Neural cell (in vitro differentiated cells): Measurements from ENCODE around the gene ZNF536. TPM values are rescaled to one million over a fixed set of nuclear protein-coding genes. Genes with fewer than 3 reads are reported as not detected.

ENCODE experiments used
- H2AFZ ChIP-seq: fragments of 200-600, 300-800 bp; sonication (generic), shearing (Covaris generic); 2 replicates; pipeline ENCODE4 v1.6.0; 2014; ENCODE audit warnings: low read depth, mild to moderate bottlenecking, antibody characterized with exemption, low read length, moderate library complexity
- H3F3A ChIP-seq: fragments of 200-600 bp; shearing (Covaris generic); 2 replicates; pipeline ENCODE4 v1.6.1; 2016; ENCODE audit warnings: mild to moderate bottlenecking, moderate library complexity, mixed read lengths, antibody characterized with exemption, low read length; ENCODE audit not compliant: insufficient read depth, poor library complexity, severe bottlenecking
- H3K27ac ChIP-seq: fragments of 200-600, 300-800 bp; sonication (generic), shearing (Covaris generic); 2 replicates; pipeline ENCODE4 v1.5.1; 2014; ENCODE audit warnings: mild to moderate bottlenecking, low read length, moderate library complexity
- H3K27me3 ChIP-seq: fragments of 300-800, 200-600 bp; sonication (generic), shearing (Covaris generic); 2 replicates; pipeline ENCODE4 v1.6.0; 2014; ENCODE audit warnings: mild to moderate bottlenecking, low read depth, low read length, moderate library complexity; ENCODE audit not compliant: insufficient read depth
- H3K36me3 ChIP-seq: fragments of 300-800, 200-600 bp; sonication (generic), shearing (Covaris generic); 2 replicates; pipeline ENCODE4 v1.5.1; 2014; ENCODE audit warnings: mild to moderate bottlenecking, antibody characterized with exemption, low read length, moderate library complexity; ENCODE audit not compliant: insufficient read depth
- H3K4me2 ChIP-seq: fragments of 300-800, 200-600 bp; sonication (generic), shearing (Covaris generic); 2 replicates; pipeline ENCODE4 v1.6.0; 2014; ENCODE audit warnings: mild to moderate bottlenecking, low read length
- H3K4me3 ChIP-seq: fragments of 300-800, 200-600 bp; sonication (generic), shearing (Covaris generic); 2 replicates; pipeline ENCODE4 v1.5.1; 2014; ENCODE audit warnings: mild to moderate bottlenecking, low read length, moderate library complexity
- H3K79me2 ChIP-seq: fragments of 200-600 bp; shearing (Covaris generic); replicated peaks from 2 replicates; pipeline ENCODE4 v1.6.0; 2014; ENCODE audit warnings: mild to moderate bottlenecking, low read length, moderate library complexity; ENCODE audit not compliant: insufficient read depth
- H3K9ac ChIP-seq: fragments of 300-800, 200-600 bp; sonication (generic), shearing (Covaris generic); 2 replicates; pipeline ENCODE4 v1.6.1; 2016; ENCODE audit warnings: mild to moderate bottlenecking, low read length, mixed read lengths
- H3K9me2 ChIP-seq: fragments of 200-600 bp; shearing (Covaris generic); 2 replicates; pipeline ENCODE4 v1.6.1; 2016; ENCODE audit warnings: mild to moderate bottlenecking, low read length, mixed read lengths; ENCODE audit not compliant: insufficient read depth
- H3K9me3 ChIP-seq: fragments of 200-600, 300-800 bp; sonication (generic), shearing (Covaris generic); 2 replicates; pipeline ENCODE4 v1.6.1; 2016; ENCODE audit warnings: mild to moderate bottlenecking, mixed run types, low read length, moderate library complexity, mixed read lengths
- H4K20me1 ChIP-seq: fragments of 200-600 bp; shearing (Covaris generic); 2 replicates; pipeline ENCODE4 v1.6.1; 2016; ENCODE audit warnings: mild to moderate bottlenecking, mixed run types; ENCODE audit not compliant: insufficient read depth
- CTCF ChIP-seq: fragments of 450-650 bp; IDR thresholded peaks from 2 replicates; pipeline ENCODE4 v1.5.1; 2014; ENCODE audit warnings: antibody characterized with exemption, mild to moderate bottlenecking, moderate library complexity; ENCODE audit not compliant: poor library complexity, severe bottlenecking
- EP300 ChIP-seq: fragments of 450-650 bp; conservative IDR thresholded peaks from 2 replicates; pipeline ENCODE4 v1.6.1; 2014; ENCODE audit warnings: antibody characterized with exemption, mild to moderate bottlenecking, moderate library complexity; ENCODE audit not compliant: poor library complexity, severe bottlenecking
- EZH2 ChIP-seq: fragments of 200-600, 300-800 bp; shearing (Covaris generic), sonication (generic); IDR thresholded peaks from 2 replicates; pipeline ENCODE4 v1.6.1; 2014; ENCODE audit warnings: antibody characterized with exemption, low read length, borderline replicate concordance, mild to moderate bottlenecking; ENCODE audit not compliant: insufficient read depth, poor library complexity, severe bottlenecking
- MXI1 ChIP-seq: fragments of 450-650 bp; conservative IDR thresholded peaks from 2 replicates; pipeline ENCODE4 v1.6.1; 2014; ENCODE audit warnings: antibody characterized with exemption, mild to moderate bottlenecking; ENCODE audit not compliant: poor library complexity, severe bottlenecking
- POLR2AphosphoS5 ChIP-seq: IDR thresholded peaks from 2 replicates; pipeline ENCODE4 v1.6.1; 2012
- RAD21 ChIP-seq: fragments of 450-650 bp; conservative IDR thresholded peaks from 2 replicates; pipeline ENCODE4 v1.6.1; 2014; ENCODE audit warnings: antibody characterized with exemption, mild to moderate bottlenecking, moderate library complexity
- REST ChIP-seq: IDR thresholded peaks from 2 replicates; pipeline ENCODE4 v1.6.1; 2012; ENCODE audit warnings: borderline replicate concordance
- SMC3 ChIP-seq: fragments of 450-650 bp; conservative IDR thresholded peaks from 2 replicates; pipeline ENCODE4 v1.6.1; 2014; ENCODE audit warnings: antibody characterized with exemption, mild to moderate bottlenecking, moderate library complexity; ENCODE audit not compliant: poor library complexity
- TAF1 ChIP-seq: IDR thresholded peaks from 2 replicates; pipeline ENCODE4 v1.6.1; 2012; ENCODE audit warnings: low read depth
- polyA plus RNA-seq: library from polyadenylated mRNA; depleted of rRNA; stranded (reverse); fragments of >200 nt; gene quantifications from 2 replicates; pipeline ENCODE4 v1.2.3, GENCODE V29; 2014

ZNF536 gene
- polyA plus RNA-seq, 1 donor from 2014 or later, result 13.9 TPM

DNA sequence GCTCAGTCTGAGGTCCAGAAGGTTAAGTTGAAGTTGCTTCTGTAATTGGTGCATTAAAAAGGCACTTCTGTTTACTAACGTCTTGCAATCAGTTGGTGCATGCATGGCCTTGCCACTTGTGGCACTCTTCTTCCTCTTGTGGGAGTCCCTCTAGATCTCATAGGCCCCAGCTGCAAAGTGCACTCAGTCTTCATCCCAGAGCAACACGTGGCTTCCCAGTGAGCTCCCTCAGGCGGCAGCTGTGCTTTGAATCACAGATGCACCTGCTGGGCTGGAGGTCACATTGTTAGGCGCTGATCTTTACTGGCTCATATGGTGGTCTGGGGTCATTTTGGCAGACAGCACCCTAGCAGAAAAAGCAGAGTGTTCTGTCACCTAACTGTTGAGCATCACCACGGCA lies 215.7 kb downstream of the ZNF536 start:
- no peaks in the 10 kb centered on the region for H3K9me2 ChIP-seq
- H4K20me1 ChIP-seq, result no peaks in the 10 kb centered on the region
- H3K79me2 ChIP-seq, result no peaks in the 10 kb centered on the region
- no peaks in the 10 kb centered on the region for H3K36me3 ChIP-seq
- no peaks in the 10 kb centered on the region for H3F3A ChIP-seq
- TF ChIP-seq EP300 (no peak), MXI1 (no peak), TAF1 (no peak), RAD21 (no peak)
- no peak overlapping the region for H3K9ac ChIP-seq
- H3K4me2 ChIP-seq, result no peak overlapping the region
- H3K4me3 ChIP-seq, result no peak overlapping the region
- H3K9me3 ChIP-seq, result no peaks in the 10 kb centered on the region
- no peak overlapping the region for H3K27ac ChIP-seq
- no peak overlapping the region for H2AFZ ChIP-seq
- H3K27me3 ChIP-seq, result no peaks in the 10 kb centered on the region

GRCh38 chr19:30590596-30591229 lies 218.5 kb downstream of the ZNF536 start:
- Histone ChIP-seq H3K27ac (no peak overlapping the region), H3F3A (no peaks in the 10 kb centered on the region), H4K20me1 (no peaks in the 10 kb centered on the region), H2AFZ (no peak overlapping the region), H3K9ac (no peak overlapping the region), H3K27me3 (no peaks in the 10 kb centered on the region), H3K9me3 (no peaks in the 10 kb centered on the region), H3K36me3 (no peaks in the 10 kb centered on the region), H3K9me2 (no peaks in the 10 kb centered on the region), H3K4me2 (no peak overlapping the region), H3K79me2 (no peaks in the 10 kb centered on the region), H3K4me3 (no peak overlapping the region)
- TF ChIP-seq MXI1 (no peak), POLR2AphosphoS5 (no peak), RAD21 (no peak), REST (no peak), EP300 (no peak), EZH2 (no peak), TAF1 (no peak), SMC3 (no peak), CTCF (no peak)
